ENCODE data around the gene PAPLN.
A peak's percentile ranks its signal among the peaks of the same experiment; 100 is the strongest.

The PAPLN gene

GRCh38 chr14:73237786-73238423, 599 bp downstream of the PAPLN start:
- peak; percentile 29 for DNase-seq
- H3K9me3 Mint-ChIP-seq = no peaks in the 10 kb centered on the region
- no peaks in the 10 kb centered on the region for H3K36me3 Mint-ChIP-seq (ENCODE audit: low read depth)
- H3K4me3 Mint-ChIP-seq = peak overlapping the region; percentile 49
- H3K27me3 Mint-ChIP-seq = peaks cover 87% of the 10 kb centered on the region
- H3K4me1 Mint-ChIP-seq (ENCODE audit: low read depth) = peaks cover 17% of the 10 kb centered on the region
- H3K27ac Mint-ChIP-seq = no peak overlapping the region

GRCh38 chr14:73238424-73238852, 1.1 kb downstream of the PAPLN start:
- Mint-ChIP-seq H3K36me3 (ENCODE audit: low read depth) (no peaks in the 10 kb centered on the region), H3K27me3 (peaks cover 87% of the 10 kb centered on the region), H3K9me3 (no peaks in the 10 kb centered on the region), H3K4me1 (ENCODE audit: low read depth) (peaks cover 17% of the 10 kb centered on the region), H3K4me3 (peak overlapping the region; percentile 49), H3K27ac (no peak overlapping the region)
- DNase-seq = peak; percentile 37

GRCh38 chr14:73238941-73239340, 1.6 kb downstream of the PAPLN start:
- Mint-ChIP-seq H3K27me3 (peaks cover 87% of the 10 kb centered on the region), H3K36me3 (ENCODE audit: low read depth) (no peaks in the 10 kb centered on the region), H3K9me3 (no peaks in the 10 kb centered on the region), H3K4me1 (ENCODE audit: low read depth) (peaks cover 20% of the 10 kb centered on the region), H3K4me3 (no peak overlapping the region), H3K27ac (no peak overlapping the region)
- DNase-seq = peak; percentile 31

- peak; percentile 26 for DNase-seq
- no peak overlapping the region for H3K27ac Mint-ChIP-seq
- no peak overlapping the region for H3K4me3 Mint-ChIP-seq
- H3K4me1 Mint-ChIP-seq (ENCODE audit: low read depth) = peaks cover 20% of the 10 kb centered on the region
- no peaks in the 10 kb centered on the region for H3K36me3 Mint-ChIP-seq (ENCODE audit: low read depth)
- H3K9me3 Mint-ChIP-seq = no peaks in the 10 kb centered on the region
- H3K27me3 Mint-ChIP-seq = peaks cover 86% of the 10 kb centered on the region
These were observed 2.3 kb downstream of the PAPLN start for GRCh38 chr14:73239393-73240241.

GRCh38 chr14:73240816-73241480, 3.6 kb downstream of the PAPLN start:
- Mint-ChIP-seq H3K27me3 (peaks cover 81% of the 10 kb centered on the region), H3K4me3 (no peak overlapping the region), H3K4me1 (ENCODE audit: low read depth) (peaks cover 24% of the 10 kb centered on the region), H3K9me3 (no peaks in the 10 kb centered on the region), H3K27ac (no peak overlapping the region), H3K36me3 (ENCODE audit: low read depth) (no peaks in the 10 kb centered on the region)
- no peak for DNase-seq

GRCh38 chr14:73241481-73242165, 4.3 kb downstream of the PAPLN start:
- Mint-ChIP-seq H3K9me3 (no peaks in the 10 kb centered on the region), H3K36me3 (ENCODE audit: low read depth) (no peaks in the 10 kb centered on the region), H3K27ac (no peak overlapping the region), H3K4me3 (no peak overlapping the region), H3K4me1 (ENCODE audit: low read depth) (peaks cover 27% of the 10 kb centered on the region), H3K27me3 (peaks cover 77% of the 10 kb centered on the region)
- DNase-seq = no peak

- Mint-ChIP-seq H3K4me3 (no peak overlapping the region), H3K27me3 (peaks cover 78% of the 10 kb centered on the region), H3K36me3 (ENCODE audit: low read depth) (no peaks in the 10 kb centered on the region), H3K9me3 (no peaks in the 10 kb centered on the region), H3K4me1 (ENCODE audit: low read depth) (peaks cover 29% of the 10 kb centered on the region), H3K27ac (no peak overlapping the region)
- DNase-seq = no peak
These were observed 5.1 kb downstream of the PAPLN start for GRCh38 chr14:73242357-73242901.

- H3K36me3 Mint-ChIP-seq (ENCODE audit: low read depth) = no peaks in the 10 kb centered on the region
- no peak overlapping the region for H3K27ac Mint-ChIP-seq
- H3K9me3 Mint-ChIP-seq = no peaks in the 10 kb centered on the region
- H3K4me1 Mint-ChIP-seq (ENCODE audit: low read depth) = peaks cover 29% of the 10 kb centered on the region
- no peak for DNase-seq
- H3K27me3 Mint-ChIP-seq = peaks cover 77% of the 10 kb centered on the region
- H3K4me3 Mint-ChIP-seq = no peak overlapping the region
These were observed 6.0 kb downstream of the PAPLN start for GRCh38 chr14:73243341-73243740.

GRCh38 chr14:73243748-73244147, 6.4 kb downstream of the PAPLN start:
- Mint-ChIP-seq H3K4me1 (ENCODE audit: low read depth) (peaks cover 26% of the 10 kb centered on the region), H3K9me3 (no peaks in the 10 kb centered on the region), H3K27ac (no peak overlapping the region), H3K4me3 (no peak overlapping the region), H3K36me3 (ENCODE audit: low read depth) (no peaks in the 10 kb centered on the region), H3K27me3 (peaks cover 73% of the 10 kb centered on the region)
- no peak for DNase-seq

GRCh38 chr14:73244541-73245290, 7.4 kb downstream of the PAPLN start:
- H3K27me3 Mint-ChIP-seq = peaks cover 65% of the 10 kb centered on the region
- no peaks in the 10 kb centered on the region for H3K36me3 Mint-ChIP-seq (ENCODE audit: low read depth)
- peak overlapping the region; percentile 29 for H3K4me3 Mint-ChIP-seq
- H3K9me3 Mint-ChIP-seq = no peaks in the 10 kb centered on the region
- no peak overlapping the region for H3K27ac Mint-ChIP-seq
- DNase-seq = no peak
- H3K4me1 Mint-ChIP-seq (ENCODE audit: low read depth) = peaks cover 23% of the 10 kb centered on the region

GRCh38 chr14:73245480-73246325, 8.4 kb downstream of the PAPLN start:
- Mint-ChIP-seq H3K36me3 (ENCODE audit: low read depth) (no peaks in the 10 kb centered on the region), H3K27me3 (peaks cover 55% of the 10 kb centered on the region), H3K4me3 (peak overlapping the region; percentile 66), H3K4me1 (ENCODE audit: low read depth) (peaks cover 23% of the 10 kb centered on the region), H3K9me3 (no peaks in the 10 kb centered on the region), H3K27ac (no peak overlapping the region)
- peak; percentile 70 for DNase-seq

- peaks cover 47% of the 10 kb centered on the region for H3K27me3 Mint-ChIP-seq
- peak overlapping the region; percentile 18 for H3K27ac Mint-ChIP-seq
- H3K4me1 Mint-ChIP-seq (ENCODE audit: low read depth) = peaks cover 23% of the 10 kb centered on the region
- DNase-seq = no peak
- no peaks in the 10 kb centered on the region for H3K36me3 Mint-ChIP-seq (ENCODE audit: low read depth)
- no peaks in the 10 kb centered on the region for H3K9me3 Mint-ChIP-seq
- H3K4me3 Mint-ChIP-seq = peak overlapping the region; percentile 66
These were observed 9.3 kb downstream of the PAPLN start for GRCh38 chr14:73246387-73247150.
